HL-60 (cell line): ENCODE results near the gene ADD3.

ENCODE experiments used
- GABPA ChIP-seq: IDR thresholded peaks from 2 replicates; pipeline ENCODE4 v1.6.1; 2012; ENCODE audit warnings: low read depth
- POLR2AphosphoS5 ChIP-seq: IDR thresholded peaks from 2 replicates; pipeline ENCODE4 v1.6.1; 2012; ENCODE audit warnings: low read depth
- SPI1 ChIP-seq: IDR thresholded peaks from 2 replicates; pipeline ENCODE4 v1.6.1; 2012; ENCODE audit warnings: low read depth, mild to moderate bottlenecking, borderline replicate concordance
- TF ChIP-seq, protein P1 (sequence below): IDR thresholded peaks from one replicate; pipeline ENCODE4 v1.5.1; 2011; ENCODE audit warnings: low read length, control low read depth, inconsistent platforms; ENCODE audit not compliant: insufficient read depth
- TF ChIP-seq, protein P2 (sequence below): IDR thresholded peaks from 2 replicates; pipeline ENCODE4 v1.6.1; 2012; ENCODE audit warnings: low read depth; ENCODE audit not compliant: insufficient replicate concordance

GRCh38 chr10:110034596-110034995 lies 26.8 kb downstream of the ADD3 start:
- TF ChIP-seq POLR2AphosphoS5 (no peak), GABPA (no peak), SPI1 (no peak)
- TF ChIP-seq, protein P1, sequence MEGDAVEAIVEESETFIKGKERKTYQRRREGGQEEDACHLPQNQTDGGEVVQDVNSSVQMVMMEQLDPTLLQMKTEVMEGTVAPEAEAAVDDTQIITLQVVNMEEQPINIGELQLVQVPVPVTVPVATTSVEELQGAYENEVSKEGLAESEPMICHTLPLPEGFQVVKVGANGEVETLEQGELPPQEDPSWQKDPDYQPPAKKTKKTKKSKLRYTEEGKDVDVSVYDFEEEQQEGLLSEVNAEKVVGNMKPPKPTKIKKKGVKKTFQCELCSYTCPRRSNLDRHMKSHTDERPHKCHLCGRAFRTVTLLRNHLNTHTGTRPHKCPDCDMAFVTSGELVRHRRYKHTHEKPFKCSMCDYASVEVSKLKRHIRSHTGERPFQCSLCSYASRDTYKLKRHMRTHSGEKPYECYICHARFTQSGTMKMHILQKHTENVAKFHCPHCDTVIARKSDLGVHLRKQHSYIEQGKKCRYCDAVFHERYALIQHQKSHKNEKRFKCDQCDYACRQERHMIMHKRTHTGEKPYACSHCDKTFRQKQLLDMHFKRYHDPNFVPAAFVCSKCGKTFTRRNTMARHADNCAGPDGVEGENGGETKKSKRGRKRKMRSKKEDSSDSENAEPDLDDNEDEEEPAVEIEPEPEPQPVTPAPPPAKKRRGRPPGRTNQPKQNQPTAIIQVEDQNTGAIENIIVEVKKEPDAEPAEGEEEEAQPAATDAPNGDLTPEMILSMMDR = no peak
- TF ChIP-seq, protein P2, sequence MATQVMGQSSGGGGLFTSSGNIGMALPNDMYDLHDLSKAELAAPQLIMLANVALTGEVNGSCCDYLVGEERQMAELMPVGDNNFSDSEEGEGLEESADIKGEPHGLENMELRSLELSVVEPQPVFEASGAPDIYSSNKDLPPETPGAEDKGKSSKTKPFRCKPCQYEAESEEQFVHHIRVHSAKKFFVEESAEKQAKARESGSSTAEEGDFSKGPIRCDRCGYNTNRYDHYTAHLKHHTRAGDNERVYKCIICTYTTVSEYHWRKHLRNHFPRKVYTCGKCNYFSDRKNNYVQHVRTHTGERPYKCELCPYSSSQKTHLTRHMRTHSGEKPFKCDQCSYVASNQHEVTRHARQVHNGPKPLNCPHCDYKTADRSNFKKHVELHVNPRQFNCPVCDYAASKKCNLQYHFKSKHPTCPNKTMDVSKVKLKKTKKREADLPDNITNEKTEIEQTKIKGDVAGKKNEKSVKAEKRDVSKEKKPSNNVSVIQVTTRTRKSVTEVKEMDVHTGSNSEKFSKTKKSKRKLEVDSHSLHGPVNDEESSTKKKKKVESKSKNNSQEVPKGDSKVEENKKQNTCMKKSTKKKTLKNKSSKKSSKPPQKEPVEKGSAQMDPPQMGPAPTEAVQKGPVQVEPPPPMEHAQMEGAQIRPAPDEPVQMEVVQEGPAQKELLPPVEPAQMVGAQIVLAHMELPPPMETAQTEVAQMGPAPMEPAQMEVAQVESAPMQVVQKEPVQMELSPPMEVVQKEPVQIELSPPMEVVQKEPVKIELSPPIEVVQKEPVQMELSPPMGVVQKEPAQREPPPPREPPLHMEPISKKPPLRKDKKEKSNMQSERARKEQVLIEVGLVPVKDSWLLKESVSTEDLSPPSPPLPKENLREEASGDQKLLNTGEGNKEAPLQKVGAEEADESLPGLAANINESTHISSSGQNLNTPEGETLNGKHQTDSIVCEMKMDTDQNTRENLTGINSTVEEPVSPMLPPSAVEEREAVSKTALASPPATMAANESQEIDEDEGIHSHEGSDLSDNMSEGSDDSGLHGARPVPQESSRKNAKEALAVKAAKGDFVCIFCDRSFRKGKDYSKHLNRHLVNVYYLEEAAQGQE = no peak
